Heart right ventricle (tissue), 16 donors: ENCODE data around the gene NKD2. TPM values are rescaled to one million over a fixed set of nuclear protein-coding genes. Genes with fewer than 3 reads are reported as not detected.

Experiments used
- ATAC-seq, 8 donors: fragments of 200-7000 bp; cut with Tn5 transposase; one replicate each; pipeline ENCODE4 v1.9.1; 2020; ENCODE audit warnings: mild to moderate bottlenecking in 8 of 8, moderate library complexity in 8 of 8, moderate number of reproducible peaks in 1 of 8
- DNase-seq, 2 donors: peaks; one replicate each; pipeline ENCODE4 v3.0.0-alpha.2; 2020
- H3K27ac ChIP-seq, 10 donors: fragments of 200-600 bp; sonication (generic) in 2 of 10; one replicate each; pipeline versions ENCODE4 v1.5.0 to v1.8.0; 2020 to 2022; ENCODE audit warnings: mild to moderate bottlenecking in 3 of 10
- H3K27me3 ChIP-seq, 7 donors: fragments of 200-600 bp; one replicate each; pipeline ENCODE4 v1.8.0; 2021 to 2022; ENCODE audit warnings: mild to moderate bottlenecking in 2 of 7
- H3K36me3 ChIP-seq, 9 donors: fragments of 200-600 bp; sonication (generic) in 1 of 9; one replicate each; pipeline versions ENCODE4 v1.5.0 to v1.8.0; 2020 to 2022; ENCODE audit warnings: mild to moderate bottlenecking in 2 of 9
- H3K4me1 ChIP-seq, 9 donors: fragments of 200-600 bp; sonication (generic) in 1 of 9; one replicate each; pipeline versions ENCODE4 v1.5.0 to v1.8.0; 2020 to 2022; ENCODE audit warnings: mild to moderate bottlenecking in 4 of 9
- H3K4me3 ChIP-seq, 10 donors: fragments of 200-600 bp; sonication (generic) in 2 of 10; one replicate each; pipeline versions ENCODE4 v1.5.0 to v1.8.0; 2020 to 2022; ENCODE audit warnings: mild to moderate bottlenecking in 7 of 10, moderate library complexity in 2 of 10
- H3K9me3 ChIP-seq, 11 donors: fragments of 200-600 bp in 10 of 11; sonication (generic) in 2 of 11; one replicate each; pipeline versions ENCODE4 v1.5.0 to v1.8.0; 2013 to 2022; ENCODE audit warnings: mild to moderate bottlenecking in 2 of 11, control low read depth in 1 of 11, moderate library complexity in 1 of 11
- CTCF ChIP-seq, 9 donors: fragments of 200-600 bp; sonication (generic) in 2 of 9; IDR thresholded peaks; one replicate each; pipeline versions ENCODE4 v1.5.0 to v1.8.0; 2021 to 2022; ENCODE audit warnings: antibody characterized with exemption in 9 of 9, mild to moderate bottlenecking in 5 of 9, moderate library complexity in 1 of 9
- WGBS, 2 donors: extraction: QIAGEN DNeasy Blood & Tissue Kit; methylation state at CpG; one replicate each; pipeline ENCODE4 v1.1.7; 2013; ENCODE audit warnings: inconsistent platforms in 1 of 2; 5-methylcytosine and 5-hydroxymethylcytosine counted together
- intact Hi-C, 10 donors: fragments of 100-400 bp; cut with DNase I; formaldehyde crosslinking; loops; one replicate each; pipeline versions ENCODE4 v1.11.1 to v1.14.2; 2022
- polyA plus RNA-seq, 2 donors: library from polyadenylated mRNA; stranded (reverse); fragments of 200-250 nt; gene quantifications; one replicate each; pipeline ENCODE4 v1.2.3, GENCODE V29; 2013
- total RNA-seq, 10 donors: library from RNA; stranded (reverse); fragmentation: NEBNext Ultra II Directional in 3 of 10; extraction: Animal tissue kit (Norgen Biotek cat#: 25700) in 3 of 10; gene quantifications; one replicate each; pipeline versions ENCODE4 v1.2.1 to v1.2.4, GENCODE V29; 2021 to 2023
- donor health status: Arrhythmogenic right ventricular cardiomyopathy.
- donor health status: ischemic (EF 13 %, LVEDD 7.1; RV severe dilation, severe dysfunction).
- donor health status: healthy with polysubstance abuse.
- donor health status: DM: no; HTN: yes; CAD: no.
- donor health status: DM: no; HTN: no; CAD: no.
- donor health status: ischemic (EF 25% LVEDD 6.9; RV normal size, moderate dysfunction).
- donor health status: ischemic (EF 25% LVEDD 5.7; RV mildly dilated, moderate dysfunction).
- donor health status: healthy.
- donor health status: DM: yes; HTN: yes; CAD: no.
- donor health status: Ischemic cardiomyopathy.
- donor health status: ischemic (EF 35%, LVEDD 5.7; RV mildly dilated, moderate dysfunction).
- donor health status: nonischemic (EF 11% LVEDD 7.7; RV severe dilation, severe dysfunction).
- donor health status: DM: yes; HTN: yes; CAD: no.
- donor health status: PGD.
- donor health status: ischemic (EF 29% LVEDD 5.4; RV normal size, mild dysfunction).
- donor health status: nonischemic (EF 23%, LVEDD 6.1; RV moderate dilation, normal function).

NKD2 gene
- total and polyA plus RNA-seq, 12 donors = 0.31 to 12.7 (median 1.8) TPM

DNA sequence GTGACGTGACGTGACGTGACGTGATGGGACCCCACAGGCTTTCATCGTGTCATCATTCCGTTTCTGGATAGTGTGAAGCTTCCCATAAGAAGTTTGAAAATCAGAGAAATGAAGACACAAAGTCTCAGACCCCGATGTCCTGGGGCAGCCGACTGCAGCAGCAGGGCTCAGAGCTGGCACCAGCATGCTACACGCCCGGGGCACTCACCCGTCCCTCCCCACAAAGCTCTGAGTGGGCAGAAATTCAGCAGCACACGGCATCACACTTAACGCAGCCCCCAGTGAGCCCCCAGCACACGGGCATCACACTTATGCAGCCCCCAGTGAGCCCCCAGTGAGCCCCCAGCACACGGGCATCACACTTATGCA, 61.1 kb downstream of the NKD2 start:
- H3K27me3 ChIP-seq = no peaks in the 10 kb centered on the region
- H3K4me1 ChIP-seq = peaks cover 0 to 28% (median 10%) of the 10 kb centered on the region in 9 donors
- peaks cover 0 to 65% (median 38%) of the 10 kb centered on the region in 9 donors for H3K36me3 ChIP-seq
- intact Hi-C loops = loop anchor here in 2 of 10 donors (2.0 to 10.0 kb wide), 2 partner anchors 19 to 75 kb away; no protein-coding TSS in a partner anchor
- H3K9me3 ChIP-seq = no peaks in the 10 kb centered on the region
- no peak overlapping the region for H3K27ac ChIP-seq
- TF ChIP-seq CTCF (IDR thresholded peaks at IDR 0.05) = no peak
- H3K4me3 ChIP-seq = no peak overlapping the region
- no peak for DNase-seq
- ATAC-seq = no peak
- 79 to 87% methylated on average over 14 of the region's 15 CpGs for WGBS, 2 donors

- intact Hi-C loops = no loop called here
- H3K36me3 ChIP-seq = peaks cover 0 to 68% (median 61%) of the 10 kb centered on the region in 9 donors
- H3K4me1 ChIP-seq = peaks cover 0 to 10% (median 4%) of the 10 kb centered on the region in 9 donors
- no peaks in the 10 kb centered on the region for H3K9me3 ChIP-seq
- no peaks in the 10 kb centered on the region for H3K27me3 ChIP-seq
- no peak for TF ChIP-seq CTCF (IDR thresholded peaks at IDR 0.05)
- DNase-seq (no peak), ATAC-seq (no peak)
- WGBS, 2 donors = 91% methylated on average over 45 to 46 of the region's 46 CpGs
- H3K27ac ChIP-seq = no peak overlapping the region
- no peak overlapping the region for H3K4me3 ChIP-seq
Observed at GRCh38 chr5:1073239-1074102, 64.9 kb downstream of the NKD2 start.

GRCh38 chr5:1074226-1074625, 65.6 kb downstream of the NKD2 start:
- WGBS, 2 donors = 93 to 96% methylated on average over 18 of the region's 18 CpGs
- Histone ChIP-seq H3K4me1 (peaks cover 0 to 3% (median 0%) of the 10 kb centered on the region in 9 donors), H3K27me3 (no peaks in the 10 kb centered on the region), H3K27ac (no peak overlapping the region), H3K4me3 (no peak overlapping the region), H3K36me3 (peaks cover 0 to 68% (median 60%) of the 10 kb centered on the region in 9 donors), H3K9me3 (no peaks in the 10 kb centered on the region)
- DNase-seq (no peak), ATAC-seq (peak in 1 of 8 donors; percentile 3)
- intact Hi-C loops = no loop called here
- no peak for TF ChIP-seq CTCF (IDR thresholded peaks at IDR 0.05)

DNA sequence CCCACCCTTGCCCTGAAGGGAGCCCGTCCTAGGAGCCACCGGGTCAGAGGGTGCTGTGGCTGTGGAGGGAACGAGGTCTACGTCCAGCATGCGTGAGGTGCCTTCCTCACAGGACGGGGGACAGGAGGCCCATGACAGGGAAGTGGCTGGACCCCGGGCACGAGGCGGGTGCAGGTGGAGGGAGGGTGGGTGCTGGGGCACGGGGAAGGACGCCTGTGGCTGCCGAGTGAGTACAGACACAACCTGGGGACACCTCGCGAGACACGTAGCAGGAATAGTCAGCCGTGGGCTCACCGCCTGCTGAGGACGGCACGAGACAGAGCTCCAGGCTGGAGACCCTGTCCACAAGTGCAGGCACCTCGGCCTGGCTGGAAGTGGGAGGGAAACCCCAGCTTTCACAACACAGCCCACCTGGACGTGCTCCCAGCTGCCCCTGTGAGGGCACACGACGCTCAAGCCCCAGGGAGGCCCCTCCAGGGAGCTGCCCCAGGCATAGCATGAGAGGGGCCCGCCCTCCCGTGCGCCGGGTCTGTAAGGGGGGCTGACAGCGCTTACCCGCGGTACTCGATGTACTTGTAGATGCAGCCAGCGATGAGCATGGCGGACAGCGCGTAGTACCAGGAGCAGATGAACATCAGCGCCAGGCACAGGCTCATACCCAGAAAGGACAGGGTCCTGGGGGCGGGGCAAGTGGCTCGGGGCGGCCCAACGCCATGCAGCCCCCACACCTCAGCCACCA, 66.4 kb downstream of the NKD2 start:
- no peak overlapping the region for H3K4me3 ChIP-seq
- no peaks in the 10 kb centered on the region for H3K27me3 ChIP-seq
- no peaks in the 10 kb centered on the region for H3K4me1 ChIP-seq
- WGBS, 2 donors = 88 to 92% methylated on average over 39 to 40 of the region's 40 CpGs
- no peak for TF ChIP-seq CTCF (IDR thresholded peaks at IDR 0.05)
- ATAC-seq (peak in 1 of 8 donors; percentile 11), DNase-seq (no peak)
- intact Hi-C loops = no loop called here
- peaks cover 0 to 69% (median 59%) of the 10 kb centered on the region in 9 donors for H3K36me3 ChIP-seq
- no peaks in the 10 kb centered on the region for H3K9me3 ChIP-seq
- H3K27ac ChIP-seq = no peak overlapping the region
